NCI-H1436 treated with DMSO at 0.1 percent for 48 hours (cell line): ENCODE results near the gene LSM5.
"Not testable (repeated sequence)": the region's sequence is repeated elsewhere in the genome, so short reads cannot be mapped to it uniquely, and the experiment has no call there.

Source experiments
- DNase-seq: peaks from one replicate; lab custom pipeline; 2025; lab: John Stamatoyannopoulos, UW

Gene LSM5

DNA sequence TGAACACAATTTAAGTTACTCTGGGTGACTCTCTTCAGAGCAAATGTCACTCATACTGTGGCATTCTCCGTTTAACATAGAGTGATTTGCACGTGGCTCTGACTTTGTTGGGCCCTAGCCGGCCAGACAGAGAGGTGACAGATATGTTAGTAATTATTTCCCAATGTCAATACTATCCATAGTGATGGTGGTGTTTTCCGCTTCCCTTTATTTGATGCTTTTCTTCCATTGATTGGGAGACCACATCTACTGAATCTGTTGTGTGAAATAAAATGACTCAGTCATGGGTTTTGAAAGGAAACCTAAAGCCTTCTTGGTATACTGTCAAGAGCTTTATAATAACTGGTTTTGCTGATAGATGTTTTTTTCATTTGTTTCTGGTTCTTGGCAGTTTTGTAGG, 12.5 kb upstream of the LSM5 start:
- no peak for DNase-seq

- no peak for DNase-seq
Measured at GRCh38 chr7:32501522-32501921, 11.3 kb upstream of the LSM5 start.

GRCh38 chr7:32500922-32501341, 10.8 kb upstream of the LSM5 start:
- DNase-seq: no peak

DNA sequence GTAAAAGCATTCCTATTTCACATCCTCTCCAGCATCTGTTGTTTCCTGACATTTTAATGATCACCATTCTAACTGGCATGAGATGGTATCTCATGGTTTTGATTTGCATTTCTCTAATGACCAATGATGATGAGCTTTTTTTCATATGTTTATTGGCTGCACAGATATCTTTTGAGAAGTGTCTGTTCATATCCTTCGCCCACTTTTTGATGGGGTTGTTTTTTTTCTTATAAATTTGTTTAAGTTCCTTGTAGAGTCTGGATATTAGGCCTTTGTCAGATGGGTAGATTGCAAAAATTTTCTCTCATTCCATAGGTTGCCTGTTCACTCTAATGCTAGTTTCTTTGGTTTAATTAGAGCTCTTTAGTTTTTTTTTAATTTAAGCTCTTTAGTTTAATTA, 10.0 kb upstream of the LSM5 start:
- not testable (repeated sequence) for DNase-seq

- DNase-seq: not testable (repeated sequence)
Measured at GRCh38 chr7:32499755-32500154, 9.6 kb upstream of the LSM5 start.

GRCh38 chr7:32496052-32496813, 6.1 kb upstream of the LSM5 start:
- no peak for DNase-seq

GRCh38 chr7:32495298-32496051, 5.3 kb upstream of the LSM5 start, which contains the start of gene AVL9:
Gene AVL9 (plus strand): TSS chr7:32495489. CDS start chr7:32495710, 221 bp downstream.
- peak; percentile 71 for DNase-seq

GRCh38 chr7:32494946-32495297, 4.7 kb upstream of the LSM5 start:
- DNase-seq: no peak

DNA sequence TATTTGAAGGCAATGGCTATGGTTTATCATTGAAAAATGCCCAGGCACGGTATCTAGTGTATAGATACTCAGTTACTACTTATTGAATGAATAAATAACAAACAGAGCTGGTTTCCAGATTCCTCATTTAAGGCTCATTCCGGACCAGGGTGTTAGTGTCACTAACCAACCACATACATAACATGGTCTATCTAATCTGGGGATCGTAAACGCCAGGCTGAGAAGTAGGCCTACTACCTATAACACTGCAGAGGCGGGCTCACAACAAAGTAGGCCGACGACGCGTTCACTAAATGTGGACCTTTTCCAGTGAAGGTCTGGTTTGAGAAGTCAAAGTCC, 423 bp downstream of the LSM5 start:
- DNase-seq: no peak

DNA sequence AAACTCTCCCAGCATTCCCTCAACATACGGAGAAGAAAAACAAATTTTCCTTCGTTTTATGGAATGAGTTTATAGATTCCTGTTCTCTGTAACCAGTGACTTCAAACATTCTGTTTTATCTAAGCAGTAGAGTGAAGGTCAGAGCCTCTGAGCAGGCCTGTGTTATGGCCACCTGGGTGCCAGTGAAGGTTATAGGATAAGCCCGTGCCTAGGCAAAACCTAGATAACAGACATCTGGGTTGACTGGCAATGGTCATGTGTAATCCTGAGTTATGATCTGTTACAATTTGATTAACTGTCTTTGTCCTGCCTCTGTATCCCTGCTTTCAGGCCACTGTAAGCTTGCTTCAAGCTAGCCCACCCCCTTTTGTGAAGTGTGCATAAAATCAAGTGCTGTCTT, 8.3 kb downstream of the LSM5 start:
- no peak for DNase-seq

- no peak for DNase-seq
Measured at GRCh38 chr7:32481176-32481575, 9.0 kb downstream of the LSM5 start.

DNA sequence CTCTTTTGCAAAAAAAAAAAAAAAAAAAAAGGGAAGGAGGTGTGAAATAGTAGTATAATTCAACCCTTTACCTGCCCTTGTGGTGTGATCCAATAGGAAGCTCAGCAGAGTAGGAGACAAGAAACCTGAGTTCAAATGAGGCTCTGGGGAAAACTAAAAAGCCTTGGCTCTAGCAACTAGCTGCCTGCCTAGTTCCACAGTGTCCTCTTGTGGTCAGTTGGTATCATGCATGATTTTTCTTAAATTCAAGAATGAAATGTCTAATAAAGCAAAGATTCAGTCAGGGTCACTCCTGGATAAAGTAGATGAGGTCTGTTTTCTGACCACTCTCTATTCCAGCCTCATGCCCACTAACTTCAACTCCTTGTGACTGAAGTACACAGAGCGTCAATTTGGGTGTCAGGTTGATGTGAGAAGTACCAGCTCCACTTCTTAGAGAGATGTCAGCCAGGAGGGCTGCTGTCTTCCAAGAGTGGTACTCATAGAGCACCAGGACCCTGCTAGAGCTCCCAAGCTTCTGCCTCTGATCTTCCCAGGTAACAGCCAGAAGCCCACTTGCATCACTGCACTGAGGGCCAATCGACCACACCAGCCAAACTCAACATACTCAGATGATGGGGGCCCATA, 10.5 kb downstream of the LSM5 start:
- peak; percentile 35 for DNase-seq

DNA sequence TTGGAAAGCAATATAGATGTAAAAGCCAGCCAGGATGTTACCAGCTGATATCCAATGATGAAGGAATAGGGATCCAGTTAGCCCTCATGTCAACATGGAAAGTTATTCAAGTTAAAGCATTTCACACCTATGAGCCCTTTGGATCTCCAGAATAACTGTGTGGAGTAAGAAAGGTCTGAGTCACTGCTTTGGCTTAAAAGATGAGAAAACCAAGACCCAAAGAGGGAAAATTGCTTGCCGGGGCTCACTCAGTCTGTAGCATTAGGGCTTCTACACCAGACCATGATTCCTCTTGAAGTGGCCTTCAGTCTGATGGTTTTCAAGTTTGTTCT, 12.6 kb downstream of the LSM5 start:
- no peak for DNase-seq

DNA sequence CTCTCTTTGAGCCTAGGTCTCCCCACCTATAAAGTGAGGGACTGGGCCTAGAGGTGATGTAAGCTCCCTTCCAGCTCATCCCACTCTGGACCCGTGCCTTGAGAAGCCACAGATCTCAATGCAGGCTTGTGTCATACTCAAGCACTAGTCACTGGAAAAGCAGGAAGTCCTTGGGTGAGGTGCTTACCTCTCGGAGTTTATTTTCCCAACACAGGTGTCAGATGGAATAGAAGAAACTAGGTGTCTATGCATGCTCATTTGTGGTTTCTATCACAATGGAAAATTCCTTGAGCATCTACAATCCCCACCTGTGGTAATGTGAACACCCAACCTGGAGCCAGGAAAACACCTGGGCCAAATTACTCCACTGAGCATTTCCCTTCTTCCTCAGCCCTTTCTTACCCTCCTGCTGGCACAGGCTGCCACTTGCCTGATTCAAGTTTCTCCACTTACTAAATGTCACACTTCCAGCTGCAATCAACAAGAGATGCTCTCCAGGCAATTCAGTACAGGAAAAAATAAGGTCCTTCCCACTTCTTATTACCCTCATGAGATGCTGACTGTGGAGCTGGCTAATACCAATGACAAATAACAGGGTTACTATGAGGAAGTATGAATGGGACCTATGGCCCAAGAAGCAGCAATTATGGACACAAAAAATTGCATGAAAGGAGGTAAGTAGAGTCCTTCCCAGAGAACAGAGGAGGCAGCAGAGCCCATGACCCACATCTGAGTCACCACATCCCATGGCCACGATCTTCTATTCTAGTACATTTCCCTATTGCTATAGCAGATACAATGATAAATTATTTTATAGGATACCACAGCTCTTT, 13.1 kb downstream of the LSM5 start:
- DNase-seq: no peak

GRCh38 chr7:32474008-32474407, 16.2 kb downstream of the LSM5 start:
- DNase-seq: no peak

GRCh38 chr7:32472015-32472414, 18.2 kb downstream of the LSM5 start:
- DNase-seq: no peak

- no peak for DNase-seq
Measured at GRCh38 chr7:32470871-32471270, 19.3 kb downstream of the LSM5 start.

GRCh38 chr7:32470004-32470403, 20.2 kb downstream of the LSM5 start:
- DNase-seq: not testable (repeated sequence)

DNA sequence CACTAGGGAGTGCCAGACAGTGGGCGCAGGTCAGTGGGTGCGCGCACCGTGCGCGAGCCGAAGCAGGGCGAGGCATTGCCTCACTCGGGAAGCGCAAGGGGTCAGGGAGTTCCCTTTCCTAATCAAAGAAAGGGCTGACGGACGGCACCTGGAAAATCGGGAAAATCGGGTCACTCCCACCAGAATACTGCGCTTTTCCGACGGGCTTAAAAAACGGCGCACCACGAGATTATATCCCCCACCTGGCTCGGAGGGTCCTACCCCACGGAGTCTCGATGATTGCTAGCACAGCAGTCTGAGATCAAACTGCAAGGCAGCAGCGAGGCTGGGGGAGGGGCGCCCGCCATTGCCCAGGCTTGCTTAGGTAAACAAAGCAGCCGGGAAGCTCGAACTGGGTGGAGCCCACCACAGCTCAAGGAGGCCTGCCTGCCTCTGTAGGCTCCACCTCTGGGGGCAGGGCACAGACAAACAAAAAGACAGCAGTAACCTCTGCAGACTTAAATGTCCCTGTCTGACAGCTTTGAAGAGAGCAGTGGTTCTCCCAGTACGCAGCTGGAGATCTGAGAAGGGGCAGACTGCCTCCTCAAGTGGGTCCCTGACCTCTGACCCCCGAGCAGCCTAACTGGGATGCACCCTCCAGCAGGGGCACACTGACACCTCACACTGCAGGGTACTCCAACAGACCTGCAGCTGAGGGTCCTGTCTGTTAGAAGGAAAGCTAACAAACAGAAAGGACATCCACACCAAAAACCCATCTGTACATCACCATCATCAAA, 25.4 kb downstream of the LSM5 start:
- not testable (repeated sequence) for DNase-seq

- no peak for DNase-seq
Measured at GRCh38 chr7:32462977-32463376, 27.2 kb downstream of the LSM5 start.

- no peak for DNase-seq
Measured at GRCh38 chr7:32462451-32462850, 27.7 kb downstream of the LSM5 start.

- DNase-seq: no peak
Measured at GRCh38 chr7:32461484-32461883, 28.7 kb downstream of the LSM5 start.
